OCI-LY1 (cell line): Measurements from ENCODE around the gene PTPRM.

Experiments used
- CTCF ChIP-seq: fragments of 200-600 bp; sonication (generic), shearing (Covaris generic); IDR thresholded peaks from 2 replicates; pipeline ENCODE4 v1.5.1; 2017; ENCODE audit warnings: mild to moderate bottlenecking, antibody characterized with exemption, low read length, moderate library complexity, mixed read lengths
- EZH2 ChIP-seq: fragments of 200-600 bp; sonication (generic), shearing (Covaris generic); IDR thresholded peaks from 2 replicates; pipeline ENCODE4 v1.8.0; 2017; ENCODE audit warnings: borderline replicate concordance, mixed run types, mild to moderate bottlenecking, antibody characterized with exemption, low read length, moderate library complexity, mixed read lengths

GRCh38 chr18:8365006-8365405, 797.9 kb downstream of the PTPRM start:
- TF ChIP-seq EZH2: no peak
- TF ChIP-seq CTCF: no peak
